Measurements from ENCODE around the gene CPPED1.

DNA sequence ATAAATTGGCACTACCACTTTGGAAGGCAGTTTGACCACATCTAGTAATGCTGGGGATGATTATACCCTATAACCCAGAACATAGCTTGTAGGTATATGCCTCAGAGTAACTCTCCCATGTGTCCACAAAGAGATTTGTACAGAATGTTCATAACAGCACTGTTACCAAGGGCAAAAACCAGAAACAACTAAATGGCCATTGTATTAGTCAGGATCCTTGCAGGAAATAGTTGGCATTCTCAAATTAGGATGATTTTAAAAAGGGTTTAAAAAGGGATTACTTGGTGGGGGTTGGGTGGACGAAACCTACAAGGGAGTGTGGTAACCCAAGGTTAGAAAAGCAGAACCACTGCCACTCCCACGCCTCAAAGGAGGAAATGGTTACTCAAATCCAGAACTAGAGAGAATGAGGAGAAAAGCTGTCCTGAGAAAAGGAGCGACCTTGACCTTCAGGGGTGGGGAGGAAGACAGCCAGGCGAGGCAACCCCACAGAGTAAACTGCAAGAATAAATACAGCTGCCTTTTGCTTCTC is 2.1 kb downstream of the CPPED1 start:
- TF ChIP-seq CTCF (IDR thresholded peaks at IDR 0.05 in 8 of 11, conservative IDR thresholded peaks at IDR 0.05 in 3 of 11) (no peak), POLR2AphosphoS5 (IDR thresholded peaks at IDR 0.05) (peak in 1 of 3 donors; percentile 60), POLR2A (IDR thresholded peaks at IDR 0.05) (no peak)

Data from spleen (tissue), 7 donors.